ENCODE results near the gene HINT2.

DNA sequence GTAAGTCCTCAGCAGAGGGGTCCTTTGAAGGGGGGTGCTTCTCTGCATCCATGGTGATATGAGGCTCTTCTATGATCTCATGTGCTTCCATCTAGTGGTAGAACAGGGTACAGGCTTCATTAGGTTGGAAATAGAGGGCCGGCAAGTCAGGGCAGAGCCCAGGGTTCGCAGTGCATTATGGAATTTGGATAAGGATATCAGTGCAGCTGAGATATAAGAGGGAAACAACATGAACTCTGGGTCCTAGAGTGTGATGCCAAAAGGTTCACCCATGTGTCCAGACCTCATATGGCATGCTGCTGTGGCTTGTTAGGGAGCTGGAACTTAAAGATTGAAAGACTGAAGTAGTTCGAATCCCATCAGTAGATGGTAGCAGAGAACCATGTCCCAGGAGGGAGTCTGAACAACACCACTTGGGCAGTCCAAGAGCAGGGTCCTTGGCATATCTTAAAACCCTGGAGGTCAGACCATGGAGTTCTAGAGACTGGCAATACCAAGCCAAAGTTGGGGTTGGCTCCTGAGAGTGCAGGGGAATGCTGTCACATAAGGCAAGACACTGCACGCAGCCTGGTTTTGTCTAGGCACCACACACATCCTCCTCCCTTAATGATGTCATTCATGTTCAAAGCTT is 11.3 kb upstream of the HINT2 start:
- TF ChIP-seq GATA2 (IDR thresholded peaks at IDR 0.05; ENCODE audit: low read depth, low read length) (no peak), GATA3 (IDR thresholded peaks at IDR 0.05; ENCODE audit: low read depth, low read length) (no peak)
